GM12873 (cell line): Measurements from ENCODE around the gene FBRSL1.

Source experiments
- TF ChIP-seq, protein P1 (sequence below): IDR thresholded peaks from 2 replicates; pipeline ENCODE4 v1.5.1; 2012; ENCODE audit warnings: low read depth, mild to moderate bottlenecking, moderate library complexity, low read length, control low read depth; ENCODE audit not compliant: insufficient read depth; ENCODE audit errors: missing control alignments

The FBRSL1 gene

DNA sequence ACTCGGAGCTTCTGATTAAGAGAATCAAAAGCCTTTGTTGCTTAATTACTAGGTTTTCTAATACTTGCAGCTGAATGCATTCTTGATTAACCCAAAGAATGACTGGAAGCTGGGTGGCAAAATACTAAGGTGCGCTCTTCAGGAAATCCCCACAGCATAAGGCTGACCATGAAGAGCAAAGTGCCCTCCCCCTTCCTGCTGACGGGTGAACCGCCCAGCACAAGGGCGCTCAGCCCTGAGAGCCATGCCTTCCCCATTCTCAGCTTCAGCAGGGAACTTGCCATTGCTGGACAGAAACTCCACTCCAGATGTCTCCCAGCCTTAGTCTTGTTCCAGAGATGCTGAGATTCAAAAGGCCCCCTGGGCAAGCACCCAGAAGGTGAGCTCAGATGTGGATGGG, 27.2 kb upstream of the FBRSL1 start:
- TF ChIP-seq, protein P1, sequence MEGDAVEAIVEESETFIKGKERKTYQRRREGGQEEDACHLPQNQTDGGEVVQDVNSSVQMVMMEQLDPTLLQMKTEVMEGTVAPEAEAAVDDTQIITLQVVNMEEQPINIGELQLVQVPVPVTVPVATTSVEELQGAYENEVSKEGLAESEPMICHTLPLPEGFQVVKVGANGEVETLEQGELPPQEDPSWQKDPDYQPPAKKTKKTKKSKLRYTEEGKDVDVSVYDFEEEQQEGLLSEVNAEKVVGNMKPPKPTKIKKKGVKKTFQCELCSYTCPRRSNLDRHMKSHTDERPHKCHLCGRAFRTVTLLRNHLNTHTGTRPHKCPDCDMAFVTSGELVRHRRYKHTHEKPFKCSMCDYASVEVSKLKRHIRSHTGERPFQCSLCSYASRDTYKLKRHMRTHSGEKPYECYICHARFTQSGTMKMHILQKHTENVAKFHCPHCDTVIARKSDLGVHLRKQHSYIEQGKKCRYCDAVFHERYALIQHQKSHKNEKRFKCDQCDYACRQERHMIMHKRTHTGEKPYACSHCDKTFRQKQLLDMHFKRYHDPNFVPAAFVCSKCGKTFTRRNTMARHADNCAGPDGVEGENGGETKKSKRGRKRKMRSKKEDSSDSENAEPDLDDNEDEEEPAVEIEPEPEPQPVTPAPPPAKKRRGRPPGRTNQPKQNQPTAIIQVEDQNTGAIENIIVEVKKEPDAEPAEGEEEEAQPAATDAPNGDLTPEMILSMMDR, result no peak

DNA sequence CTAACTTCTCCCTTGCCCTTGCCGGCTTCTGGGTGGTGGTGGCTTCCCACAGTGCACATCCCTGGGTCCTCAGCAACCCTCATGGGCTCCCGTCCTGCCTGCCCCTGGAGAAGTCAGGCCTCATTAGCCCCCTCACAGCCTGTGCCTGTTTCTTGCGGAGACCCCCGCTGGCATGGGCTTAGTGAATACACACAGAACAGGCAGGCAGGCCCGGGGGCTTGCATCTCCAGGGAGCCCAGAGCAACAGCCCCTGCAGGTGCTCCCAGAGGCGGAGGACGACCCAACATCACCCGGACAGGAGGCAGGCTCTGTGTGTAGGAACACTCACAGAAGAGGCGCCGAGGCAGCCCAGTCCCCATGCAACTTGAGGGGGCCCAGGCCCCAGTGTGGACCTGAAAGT, 25.1 kb upstream of the FBRSL1 start:
- TF ChIP-seq, protein P1, result no peak

DNA sequence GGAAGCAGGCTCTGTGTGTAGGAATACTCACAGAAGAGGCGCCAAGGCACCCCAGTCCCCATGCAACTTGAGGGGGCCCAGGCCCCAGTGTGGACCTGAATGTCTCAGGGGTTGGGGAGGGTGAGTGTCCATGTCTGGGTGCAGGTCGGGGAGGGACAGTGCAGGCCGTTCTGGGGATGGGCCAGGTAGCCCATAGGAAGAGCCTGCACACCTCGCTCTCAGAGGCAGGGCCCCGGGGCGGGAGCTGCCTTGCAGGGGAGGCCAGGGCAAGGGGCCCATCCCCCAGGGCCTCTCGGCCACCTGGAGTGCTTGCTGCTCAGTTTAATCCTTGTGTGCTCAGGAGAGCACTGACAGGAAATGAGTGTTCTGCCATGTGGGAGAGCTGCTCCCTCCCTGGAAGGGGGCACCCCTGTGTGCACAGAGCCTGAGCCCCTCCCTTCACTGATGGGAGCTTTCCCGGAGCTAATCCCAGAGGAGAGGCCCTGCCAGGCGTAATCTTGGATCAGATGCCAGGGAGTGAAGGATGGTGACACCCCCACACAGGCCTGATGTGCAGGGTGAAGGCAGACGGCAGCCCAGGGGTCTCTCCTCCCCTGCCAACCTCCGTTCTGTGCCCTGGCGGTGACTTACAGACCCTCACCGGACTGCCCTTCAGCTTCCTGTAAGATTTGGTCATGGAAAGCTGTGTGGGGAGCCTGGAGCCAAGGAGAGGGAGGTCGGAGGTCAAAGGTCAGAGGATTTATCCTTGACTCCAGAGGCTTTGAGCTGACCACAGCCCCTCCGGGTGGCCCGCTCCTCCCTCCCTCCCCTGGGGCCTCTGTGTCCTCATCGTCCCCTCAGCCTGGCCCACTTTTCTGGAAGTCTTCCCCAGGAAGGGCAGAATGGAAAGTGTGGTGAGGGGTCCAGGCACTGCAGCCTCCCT, 24.4 kb upstream of the FBRSL1 start:
- TF ChIP-seq, protein P1, result no peak

DNA sequence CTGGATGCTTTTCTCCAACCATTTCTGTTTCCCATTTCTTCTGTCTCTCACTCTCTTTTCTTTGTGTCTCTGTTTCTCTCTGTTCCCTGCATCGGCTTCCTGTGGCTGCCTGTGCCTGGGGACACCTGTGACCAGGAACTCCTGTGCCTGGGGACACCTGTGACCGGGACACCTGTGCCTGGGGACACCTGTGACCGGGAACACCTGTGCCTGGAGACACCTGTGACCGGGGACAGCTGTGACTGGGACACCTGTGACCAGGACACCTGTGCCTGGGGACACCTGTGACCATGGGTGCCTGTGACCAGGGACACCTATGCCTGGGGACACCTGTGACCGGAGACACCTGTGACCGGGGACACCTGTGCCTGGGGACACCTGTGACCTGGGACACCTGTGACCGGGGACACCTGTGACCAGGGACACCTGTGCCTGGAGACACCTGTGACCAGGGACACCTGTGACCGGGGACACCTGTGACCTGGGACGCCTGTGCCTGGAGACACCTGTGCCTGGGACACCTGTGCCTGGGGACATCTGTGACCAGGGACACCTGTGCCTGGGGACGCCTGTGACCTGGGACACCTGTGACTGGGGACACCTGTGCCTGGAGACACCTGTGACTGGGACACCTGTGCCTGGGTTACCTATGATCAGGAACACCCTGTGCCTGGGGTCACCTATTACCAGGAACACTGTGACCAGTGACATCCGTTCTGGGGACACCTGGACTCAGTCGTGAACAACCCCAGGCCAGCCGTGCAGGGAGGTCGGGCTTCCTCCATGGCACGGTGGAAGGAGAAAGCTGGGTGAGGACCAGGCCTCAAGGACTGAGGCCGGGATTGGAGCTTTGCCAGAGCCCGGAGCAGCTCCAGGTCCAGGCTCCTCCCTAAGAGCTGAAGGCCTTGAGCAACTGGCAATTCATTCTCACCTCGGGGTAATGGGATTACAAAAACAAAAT, 23.4 kb upstream of the FBRSL1 start:
- TF ChIP-seq, protein P1, result no peak

DNA sequence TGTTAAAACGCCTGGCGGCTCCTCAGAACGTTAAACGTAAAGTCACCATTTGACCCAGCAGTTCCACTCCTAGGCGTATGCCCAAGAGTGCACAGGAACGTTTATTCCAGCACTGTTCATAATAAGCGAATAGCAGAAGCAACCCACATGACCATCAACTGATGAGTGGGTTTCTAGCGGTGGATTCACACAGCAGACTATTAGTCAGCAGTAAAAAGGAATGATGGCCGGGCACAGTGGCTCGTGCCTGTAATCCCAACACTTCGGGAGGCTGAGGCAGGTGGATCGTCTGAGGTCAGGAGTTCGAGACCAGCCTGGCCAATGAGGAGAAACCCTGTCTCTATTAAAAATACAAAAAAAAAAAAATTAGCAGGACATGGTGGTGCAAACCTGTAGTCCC, 22.4 kb upstream of the FBRSL1 start:
- TF ChIP-seq, protein P1, result no peak

DNA sequence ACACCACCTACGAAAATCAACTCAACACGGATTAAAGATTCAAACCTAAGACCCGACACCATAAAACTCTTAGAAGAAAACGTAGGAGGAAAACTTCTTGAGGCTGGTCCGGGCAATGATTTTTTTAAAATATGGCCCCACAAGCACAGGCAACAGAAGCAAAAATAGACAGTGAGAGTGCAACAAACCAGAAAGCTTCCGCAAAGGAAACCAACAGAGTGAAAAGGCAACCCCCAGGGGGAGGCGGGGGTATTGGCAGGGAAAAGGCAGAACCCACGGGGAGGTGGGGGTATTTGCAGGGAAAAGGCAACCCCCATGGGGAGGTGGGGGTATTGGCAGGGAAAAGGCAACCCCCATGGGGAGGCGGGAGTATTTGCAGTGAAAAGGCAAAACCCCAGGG, 20.5 kb upstream of the FBRSL1 start:
- TF ChIP-seq, protein P1, result no peak

DNA sequence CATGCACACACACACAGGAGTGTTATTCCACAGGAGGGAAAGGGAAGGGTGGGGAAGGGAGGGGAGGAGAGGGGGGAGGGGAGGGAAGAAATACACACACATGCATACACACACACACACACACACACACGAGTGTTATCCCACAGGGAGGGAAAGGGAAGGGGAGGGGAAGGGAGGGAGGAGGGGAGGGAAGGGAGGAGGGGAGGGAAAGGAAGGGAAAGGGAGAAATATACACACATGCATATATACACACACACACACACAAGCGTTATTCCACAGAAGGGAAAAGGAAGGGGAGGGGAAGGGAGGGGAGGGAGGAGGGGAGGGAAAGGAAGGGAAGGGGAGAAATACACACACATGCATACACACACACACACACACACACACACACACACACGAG, 19.6 kb upstream of the FBRSL1 start:
- TF ChIP-seq, protein P1, result no peak
